Thyroid gland (tissue), 4 donors: Measurements from ENCODE around the gene MAD1L1.

Experiments
- CTCF ChIP-seq, 6 experiments: fragments of 200-600 bp in 3 of 6; fragments of 450-650 bp in 3 of 6; sonication (generic) in 3 of 6; IDR thresholded peaks; one replicate each; pipeline ENCODE4 v1.5.1; 2016 to 2019; ENCODE audit warnings: antibody characterized with exemption in 6 of 6, mild to moderate bottlenecking in 2 of 6, inconsistent platforms in 1 of 6, moderate library complexity in 1 of 6
- POLR2A ChIP-seq, 2 donors: fragments of 450-650 bp; IDR thresholded peaks; one replicate each; pipeline ENCODE4 v1.6.1; 2017; ENCODE audit warnings: antibody characterized with exemption in 2 of 2, mild to moderate bottlenecking in 2 of 2, moderate library complexity in 1 of 2

- TF ChIP-seq CTCF (IDR thresholded peaks at IDR 0.05), result no peak
- TF ChIP-seq POLR2A (IDR thresholded peaks at IDR 0.05), result no peak
These were observed 367.0 kb downstream of the MAD1L1 start for GRCh38 chr7:1865571-1866255.
